NOMO-1 treated with DMSO at 0.1 percent for 48 hours (cell line): ENCODE measurements around the gene GUCA2A.

Source experiments
- DNase-seq: peaks from one replicate; lab custom pipeline; 2025; ENCODE audit not compliant: unreplicated experiment; lab: John Stamatoyannopoulos, UW

GUCA2A gene

DNA sequence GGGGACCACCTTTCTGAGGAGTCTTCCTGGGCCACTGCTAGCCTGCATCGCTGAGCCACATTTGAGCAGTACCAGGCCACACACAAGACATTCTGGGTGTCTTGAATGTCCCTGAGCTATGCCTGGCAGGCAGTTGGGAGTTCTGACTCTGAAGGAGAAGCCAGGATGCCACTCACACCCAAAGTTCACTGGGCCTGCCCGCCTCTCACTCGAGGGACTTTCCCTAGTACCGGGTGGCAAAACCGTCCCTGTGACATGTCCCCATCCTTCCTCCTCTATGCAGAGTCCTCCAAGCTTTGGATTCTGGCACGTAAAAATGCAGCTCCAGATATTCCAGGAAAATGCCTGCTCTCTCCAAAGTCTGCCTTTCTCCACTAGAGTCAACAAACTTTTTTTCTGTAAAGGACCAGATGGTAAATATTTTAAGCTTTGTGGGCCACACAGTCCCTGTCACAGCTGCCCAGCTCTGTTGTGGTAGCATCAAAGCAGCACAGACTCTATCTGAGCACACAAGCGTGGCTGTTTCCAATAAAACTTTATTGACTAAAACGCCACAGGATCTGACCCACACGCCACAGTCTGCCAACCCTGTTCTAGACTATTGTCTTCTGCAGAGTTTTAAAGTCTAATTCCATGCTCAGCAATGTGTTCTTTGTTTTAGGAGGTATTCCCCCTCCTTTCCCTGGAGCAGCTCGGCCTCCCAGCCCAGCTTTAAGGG, 30.6 kb downstream of the GUCA2A start:
- DNase-seq, result no peak

DNA sequence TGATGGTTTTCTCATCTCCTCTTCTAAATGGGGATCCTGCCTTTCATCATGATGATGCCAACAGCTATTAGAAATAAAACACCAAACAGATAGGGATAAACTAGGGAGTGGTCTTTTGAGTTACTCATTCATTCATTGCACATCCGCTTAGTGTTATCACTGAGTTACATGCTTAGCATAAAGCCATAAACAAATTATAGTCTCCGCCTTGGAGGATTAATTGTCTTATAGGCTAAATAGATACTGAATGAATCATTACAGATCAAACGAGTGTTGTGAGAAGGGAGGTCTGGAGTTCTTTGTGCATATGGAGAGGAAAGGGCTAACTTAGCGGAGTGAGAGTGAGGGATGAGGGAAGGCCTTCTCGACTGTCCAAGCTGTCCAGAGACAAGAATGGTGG, 31.2 kb downstream of the GUCA2A start:
- no peak for DNase-seq

DNA sequence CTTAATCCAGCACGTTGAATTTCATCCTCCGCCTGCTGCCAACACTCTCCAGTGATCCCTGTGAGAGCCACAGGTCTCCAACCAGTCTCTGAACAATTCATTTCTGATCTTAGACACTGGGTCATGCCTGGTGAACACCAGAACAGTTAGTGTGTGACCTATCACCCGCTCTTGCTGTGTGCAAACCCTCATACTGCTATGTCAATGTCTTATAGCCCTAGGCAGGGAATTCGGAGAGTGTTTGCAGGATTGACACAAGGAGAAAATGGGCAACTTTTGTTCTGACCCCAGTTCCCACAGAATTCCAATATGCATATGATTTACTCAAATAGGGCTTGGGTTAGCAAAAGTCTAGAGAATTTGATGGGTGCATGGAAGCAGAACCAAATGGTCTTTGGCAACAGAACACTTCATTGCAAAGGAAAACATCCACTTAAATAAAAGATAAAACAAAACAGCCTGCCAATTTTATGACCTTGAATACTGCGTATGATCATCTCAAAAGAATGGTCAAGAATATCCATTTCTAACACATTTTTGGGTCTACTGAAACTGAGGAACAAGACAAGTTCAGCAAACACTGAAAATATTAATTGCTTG, 34.4 kb downstream of the GUCA2A start:
- DNase-seq, result no peak

DNA sequence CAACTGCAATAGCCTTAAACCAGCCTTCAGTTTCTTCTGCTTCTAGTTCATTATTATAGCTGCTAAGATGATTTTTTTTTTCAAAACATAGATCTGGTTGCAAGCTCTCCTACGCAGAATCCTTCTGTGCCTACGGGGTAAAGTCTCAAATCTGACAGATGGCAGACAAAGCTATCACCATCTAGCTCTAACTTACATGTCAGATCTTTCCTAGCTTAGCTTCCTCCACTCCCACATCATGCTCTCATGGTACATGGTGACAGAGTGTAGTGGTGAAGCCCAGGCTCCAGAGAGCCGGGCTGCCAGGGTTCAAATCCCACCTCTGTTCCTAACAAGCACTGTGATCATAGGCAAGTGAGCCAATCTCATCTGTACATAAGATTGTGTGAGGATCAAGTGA, 35.6 kb downstream of the GUCA2A start:
- DNase-seq, result no peak

DNA sequence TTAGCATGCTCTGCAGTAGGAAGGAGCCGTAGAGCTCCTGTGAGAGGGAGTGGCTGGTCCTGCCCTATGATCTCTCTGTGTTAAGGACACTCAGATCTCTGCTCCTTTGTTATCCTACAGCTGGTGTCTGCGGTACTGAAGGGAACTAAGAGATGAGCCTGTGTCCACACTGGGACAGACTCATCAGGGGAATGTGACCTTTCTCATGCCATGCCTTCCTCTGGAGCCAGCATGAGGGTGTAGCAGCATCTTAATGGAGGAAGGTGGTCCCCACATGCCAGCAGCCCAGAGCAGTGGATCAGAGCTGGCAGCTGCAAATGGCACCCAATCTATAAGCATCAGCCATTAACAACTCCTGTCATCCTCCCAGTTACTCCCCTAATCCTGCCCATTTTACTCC, 36.0 kb downstream of the GUCA2A start:
- DNase-seq, result no peak

DNA sequence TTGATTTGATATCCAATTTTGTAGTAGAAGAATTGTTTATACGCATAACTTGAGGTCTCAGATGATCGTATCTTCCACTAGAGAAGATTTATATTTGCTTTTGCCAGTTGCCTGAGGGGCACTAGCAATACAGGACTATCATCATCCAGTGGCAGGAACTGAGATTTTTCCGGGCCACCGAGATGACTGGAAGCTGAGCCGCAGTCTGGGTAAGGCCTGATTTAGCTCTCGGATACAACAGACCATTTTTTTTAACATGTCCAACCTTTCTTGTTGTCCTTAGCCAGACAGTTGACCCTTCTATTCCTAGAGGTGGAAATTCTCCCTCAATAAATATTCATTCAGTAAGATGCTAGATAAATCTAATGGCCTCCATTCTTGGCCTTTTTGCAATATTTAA, 36.8 kb downstream of the GUCA2A start:
- DNase-seq, result no peak

DNA sequence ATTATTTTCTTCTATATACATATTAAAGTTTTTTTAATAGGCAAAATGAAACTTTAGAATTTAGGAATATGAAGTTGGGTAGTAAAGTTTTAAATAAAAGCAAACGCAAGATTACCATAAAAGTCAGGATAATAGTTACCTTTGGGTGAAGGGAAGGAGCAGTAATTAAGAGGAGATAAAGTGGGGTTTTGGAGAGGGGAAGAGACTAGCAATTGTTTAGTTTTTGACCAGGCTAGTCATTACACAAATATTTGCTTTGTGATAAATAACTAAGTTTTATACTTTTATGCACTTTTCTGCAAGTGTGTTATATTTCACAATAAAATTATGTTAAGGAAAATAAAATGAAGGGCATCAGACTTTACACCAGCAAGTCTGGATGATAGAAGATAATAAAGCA, 39.0 kb downstream of the GUCA2A start:
- DNase-seq, result no peak

DNA sequence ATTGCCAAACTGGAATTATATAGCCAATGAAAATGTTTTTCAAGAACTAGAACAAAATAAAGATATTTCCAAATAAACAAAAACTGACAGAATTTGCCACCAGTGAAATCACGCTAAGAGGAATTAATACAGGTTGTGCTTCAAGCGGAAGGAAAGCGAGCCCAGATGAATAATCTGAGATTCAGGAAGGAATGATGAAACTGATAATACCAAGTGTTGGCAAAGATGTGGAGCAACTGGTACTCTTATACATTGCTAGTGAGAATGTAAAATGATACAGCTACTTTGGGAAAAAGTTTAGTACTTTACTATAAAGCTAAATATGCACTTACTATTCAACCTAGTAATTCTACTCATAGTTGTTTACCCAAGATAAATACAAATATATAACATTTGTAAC, 42.1 kb downstream of the GUCA2A start:
- DNase-seq, result no peak

DNA sequence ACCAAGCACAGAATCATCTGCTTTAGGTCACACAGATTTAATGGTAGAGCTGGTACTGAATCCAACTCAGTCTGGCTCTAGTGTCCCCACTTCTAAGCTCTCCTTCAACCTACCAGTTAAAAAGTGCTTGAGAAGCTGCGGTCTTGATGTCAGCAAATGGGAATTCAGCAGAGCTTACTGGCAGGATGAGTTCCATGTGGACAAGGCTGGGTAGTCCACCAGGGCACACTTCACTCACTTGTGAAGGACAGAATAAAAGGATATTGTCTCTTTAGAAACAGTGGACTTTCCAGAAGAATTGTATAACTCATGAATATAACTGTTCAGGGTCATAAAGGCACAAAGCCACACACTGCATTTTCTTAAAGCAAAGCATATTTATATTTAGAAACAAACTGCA, 46.4 kb downstream of the GUCA2A start:
- no peak for DNase-seq

DNA sequence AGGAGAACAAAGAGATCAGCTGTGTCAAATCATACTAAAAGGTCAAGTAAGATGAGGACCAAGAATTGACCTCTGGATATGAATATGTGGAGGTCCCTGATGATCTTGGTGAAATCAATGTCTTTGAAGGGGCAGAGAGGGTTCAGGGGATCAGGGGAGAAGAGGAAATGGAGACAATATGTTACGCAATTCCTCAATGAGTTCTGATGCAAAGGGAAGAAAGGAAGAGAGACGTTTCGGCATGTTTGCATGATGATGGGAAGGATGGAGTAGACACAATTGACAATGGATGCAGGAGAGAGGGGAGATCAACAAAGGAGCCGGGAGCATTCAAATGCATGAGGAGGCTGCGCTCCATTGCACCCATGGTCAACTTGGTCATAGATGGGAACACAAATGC, 47.3 kb downstream of the GUCA2A start:
- no peak for DNase-seq

DNA sequence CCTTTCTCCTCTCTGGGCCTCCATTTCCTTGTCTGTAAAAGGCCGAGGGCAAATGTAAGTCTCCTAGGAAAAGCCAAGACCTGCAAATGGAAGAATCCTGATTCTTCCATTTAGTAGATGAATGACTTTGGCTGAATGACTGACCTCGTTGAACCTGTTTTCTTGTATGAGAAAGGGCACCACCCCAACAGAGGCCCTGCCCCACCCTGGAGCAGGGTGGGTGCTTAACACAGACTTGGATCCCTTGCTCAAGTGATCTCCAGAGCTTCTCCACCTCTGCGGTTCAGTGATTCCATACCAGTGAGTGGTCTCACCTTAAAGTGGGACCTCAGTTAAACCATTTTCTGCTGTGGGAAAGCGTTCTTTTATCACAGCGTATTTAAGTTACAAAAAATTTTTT, 50.3 kb downstream of the GUCA2A start:
- DNase-seq, result no peak
